HepG2 (cell line): ENCODE measurements around the gene RGS11. TPM values are rescaled to one million over a fixed set of nuclear protein-coding genes. Genes with fewer than 3 reads are reported as not detected.

ENCODE experiments used
- ATAC-seq: fragments of 200-7000 bp; cut with Tn5 transposase; 3 replicates; pipeline ENCODE4 v1.9.1; 2020; ENCODE audit warnings: mild to moderate bottlenecking, moderate library complexity
- BruUV-seq: library from RNA; stranded (reverse); fragments of 400-500 nt; replicated peaks from 2 replicates; lab custom pipeline; 2021; lab: Mats Ljungman, UMichigan
- CTCF ChIA-PET: fragments of 300-600 bp; formaldehyde crosslinking; extraction: SDS; loops from one replicate; lab custom pipeline; 2021; ENCODE audit warnings: low total read pairs, inconsistent platforms, low intra/inter-chr PET ratio; lab: Yijun Ruan, JAX
- POLR2A ChIA-PET: fragments of 350-600 bp; sonication (Branson Sonifier 250); formaldehyde crosslinking; loops from one replicate; lab custom pipeline; 2020; ENCODE audit warnings: antibody characterized with exemption, inconsistent platforms; lab: Yijun Ruan, JAX
- DNase-seq: peaks from one replicate; pipeline ENCODE4 v3.0.0-alpha.2; 2015; ENCODE audit warnings: low spot score
- FAIRE-seq: peaks from 3 replicates; lab custom pipeline; 2011; peaks lifted over from hg19 to GRCh38; lab: Jason Lieb, UNC
- H2AFZ ChIP-seq: one replicate; pipeline ENCODE4 v1.6.1; 2011; ENCODE audit warnings: low read length, inconsistent platforms
- H3K27ac ChIP-seq: fragments of 300-600 bp; 3 replicates; pipeline ENCODE4 v1.8.0; 2011; ENCODE audit warnings: mixed run types, mild to moderate bottlenecking, mixed read lengths, low read length, inconsistent platforms; ENCODE audit not compliant: insufficient read depth; ENCODE audit errors: extremely low read length
- H3K27me3 ChIP-seq, 2 experiments: fragments of 200-600 bp in 1 of 2; 2 replicates in 1 of 2; 3 replicates in 1 of 2; pipeline versions ENCODE4 v1.6.0 to v1.8.0; 2011; ENCODE audit warnings: low read length in 2 of 2, mild to moderate bottlenecking in 2 of 2, moderate library complexity in 2 of 2, inconsistent platforms in 1 of 2; ENCODE audit not compliant: insufficient read depth in 2 of 2, control insufficient read depth in 1 of 2
- H3K36me3 ChIP-seq, 2 experiments: fragments of 200-600 bp in 1 of 2; replicated peaks in 1 of 2; 2 replicates in 1 of 2; 3 replicates in 1 of 2; pipeline versions ENCODE4 v1.5.1 to v1.8.0; 2011; ENCODE audit warnings: low read length in 2 of 2, inconsistent platforms in 1 of 2; ENCODE audit not compliant: insufficient read depth in 2 of 2, control insufficient read depth in 1 of 2
- H3K4me1 ChIP-seq: 2 replicates; pipeline ENCODE4 v1.5.1; 2012; ENCODE audit warnings: low read length, inconsistent platforms; ENCODE audit not compliant: insufficient read depth
- H3K4me2 ChIP-seq: 2 replicates; pipeline ENCODE4 v1.6.0; 2011; ENCODE audit warnings: low read depth, low read length, inconsistent platforms
- H3K4me3 ChIP-seq, 3 experiments: fragments of 200-600 bp in 1 of 3; sonication (generic), shearing (Covaris generic) in 1 of 3; replicated peaks in 1 of 3; 2 replicates each; pipeline ENCODE4 v1.5.1; 2011 to 2016; ENCODE audit warnings: low read length in 3 of 3, inconsistent platforms in 2 of 3, low read depth in 2 of 3, mild to moderate bottlenecking in 2 of 3, control low read depth in 1 of 3, mixed read lengths in 1 of 3; ENCODE audit not compliant: insufficient read depth in 1 of 3
- H3K79me2 ChIP-seq: one replicate; pipeline ENCODE4 v1.6.1; 2011; ENCODE audit warnings: low read length, inconsistent platforms; ENCODE audit not compliant: insufficient read depth
- H3K9ac ChIP-seq: 2 replicates; pipeline ENCODE4 v1.6.0; 2011; ENCODE audit warnings: mild to moderate bottlenecking, low read depth, low read length, inconsistent platforms; ENCODE audit not compliant: insufficient read depth
- H3K9me3 ChIP-seq: 2 replicates; pipeline ENCODE4 v1.5.1; 2012; ENCODE audit warnings: mild to moderate bottlenecking, low read length
- H4K20me1 ChIP-seq: 2 replicates; pipeline ENCODE4 v1.6.0; 2011; ENCODE audit warnings: inconsistent platforms, mild to moderate bottlenecking, low read length, moderate library complexity; ENCODE audit not compliant: insufficient read depth
- CHCHD3 ChIP-seq: sonication (generic); formaldehyde crosslinking; IDR thresholded peaks from 2 replicates; pipeline ENCODE4 v1.8.0; 2022; ENCODE audit warnings: mild to moderate bottlenecking, missing genetic modification reagents, moderate library complexity
- CHD2 ChIP-seq: IDR thresholded peaks from 2 replicates; pipeline ENCODE4 v1.6.1; 2011; ENCODE audit warnings: low read depth, low read length, improper control_type of control experiment
- HNF1B ChIP-seq: sonication (generic); formaldehyde crosslinking; IDR thresholded peaks from 2 replicates; pipeline ENCODE4 v1.5.1; 2020; ENCODE audit warnings: mild to moderate bottlenecking, moderate library complexity, missing genetic modification reagents
- LRRFIP1 ChIP-seq: sonication (generic); formaldehyde crosslinking; conservative IDR thresholded peaks from 2 replicates; pipeline ENCODE4 v1.4.0; 2020; ENCODE audit warnings: missing genetic modification reagents
- MAFF ChIP-seq: IDR thresholded peaks from 2 replicates; pipeline ENCODE4 v1.6.1; 2011; ENCODE audit warnings: low read depth, low read length, improper control_type of control experiment
- NFE2 ChIP-seq: sonication (generic); formaldehyde crosslinking; IDR thresholded peaks from 2 replicates; pipeline ENCODE4 v1.4.0; 2020; ENCODE audit warnings: missing genetic modification reagents
- RFXAP ChIP-seq: sonication (generic); formaldehyde crosslinking; IDR thresholded peaks from 2 replicates; pipeline ENCODE4 v1.4.0; 2020; ENCODE audit warnings: missing genetic modification reagents, borderline replicate concordance
- SALL1 ChIP-seq: sonication (generic); formaldehyde crosslinking; IDR thresholded peaks from 2 replicates; pipeline ENCODE4 v1.8.0; 2022; ENCODE audit warnings: mild to moderate bottlenecking, missing genetic modification reagents
- SETDB1 ChIP-seq: sonication (generic); formaldehyde crosslinking; IDR thresholded peaks from 2 replicates; pipeline ENCODE4 v1.5.1; 2020; ENCODE audit warnings: missing genetic modification reagents, mild to moderate bottlenecking, borderline replicate concordance
- SKI ChIP-seq: fragments of 450-650 bp; IDR thresholded peaks from one replicate; pipeline ENCODE4 v1.6.1; 2018; ENCODE audit warnings: mild to moderate bottlenecking; ENCODE audit not compliant: partially characterized antibody
- SP1 ChIP-seq, 2 experiments: fragments of 450-650 bp in 1 of 2; sonication (generic) in 1 of 2; formaldehyde crosslinking in 1 of 2; IDR thresholded peaks; 2 replicates each; pipeline versions ENCODE4 v1.4.0 to v1.6.1; 2016 to 2020; ENCODE audit warnings: missing genetic modification reagents in 1 of 2
- SP2 ChIP-seq: sonication (generic); formaldehyde crosslinking; IDR thresholded peaks from 2 replicates; pipeline ENCODE4 v1.5.1; 2020; ENCODE audit warnings: mild to moderate bottlenecking, missing genetic modification reagents
- YEATS4 ChIP-seq: sonication (generic); formaldehyde crosslinking; IDR thresholded peaks from 2 replicates; pipeline ENCODE4 v1.4.0; 2020; ENCODE audit warnings: missing genetic modification reagents, borderline replicate concordance
- ZBED4 ChIP-seq: sonication (generic); formaldehyde crosslinking; IDR thresholded peaks from 2 replicates; pipeline ENCODE4 v1.4.0; 2020; ENCODE audit warnings: missing genetic modification reagents, borderline replicate concordance
- ZNF484 ChIP-seq: sonication (generic); formaldehyde crosslinking; IDR thresholded peaks from 2 replicates; pipeline ENCODE4 v1.5.1; 2020; ENCODE audit warnings: mild to moderate bottlenecking, low read depth, missing genetic modification reagents, borderline replicate concordance
- WGBS: methylation state at CpG from one replicate; pipeline ENCODE4 v1.1.6; 2017; ENCODE audit warnings: low lambda C conversion rate; 5-methylcytosine and 5-hydroxymethylcytosine counted together
- in situ Hi-C: cut with HindIII; loops from 2 replicates; pipeline ENCODE4 v1.10.0; 2017; ENCODE audit warnings: low pct_unique_long_range_greater_than_20kb; ENCODE audit not compliant: extremely low pct_ligation_motif_present
- intact Hi-C: fragments of 100-400 bp; cut with micrococcal nuclease; formaldehyde crosslinking; loops from one replicate; pipeline ENCODE4 v1.10.0; 2022; ENCODE audit not compliant: unreplicated experiment
- polyA plus RNA-seq, 8 experiments: library from polyadenylated mRNA; depleted of rRNA in 3 of 8; stranded (reverse) in 7 of 8; unstranded in 1 of 8; fragments of >200 nt; fragmentation: Illumina TruSeq in 4 of 8; extraction: Trizol in 4 of 8; gene quantifications; 2 replicates each; pipeline versions ENCODE4 v1.2.1 to v1.2.3, GENCODE V29; 2011 to 2016; ENCODE audit warnings: low read depth in 4 of 8, missing spikeins in 1 of 8, mixed read lengths in 1 of 8; ENCODE audit not compliant: insufficient read depth in 1 of 8
- total RNA-seq, 5 experiments: library from RNA; depleted of rRNA; stranded (reverse); fragments of >200 nt; fragmentation: Illumina TruSeq; extraction: Trizol; gene quantifications; 2 replicates each; pipeline ENCODE4 v1.2.3, GENCODE V29; 2016; ENCODE audit warnings: low read depth in 1 of 5

The RGS11 gene
- total and polyA plus RNA-seq, 2 of the 13 experiments (the other 11 are each of a cell fraction or from before 2014, with no cell fraction given) = 0.11 TPM; not detected in 1

GRCh38 chr16:264440-264951, 11.2 kb downstream of the RGS11 start (continued):
- TF ChIP-seq ZBED4 (CRISPR knock-in tag) = no peak
- TF ChIP-seq SP2 = no peak
- no peak for TF ChIP-seq RFXAP (CRISPR knock-in tag)

GRCh38 chr16:263944-264343, 11.8 kb downstream of the RGS11 start:
- intact Hi-C loops (no loop called here), in situ Hi-C loops (no loop called here)
- H4K20me1 ChIP-seq = no peaks in the 10 kb centered on the region
- DNase-seq (no peak), FAIRE-seq (no peak), ATAC-seq (no peak)
- POLR2A ChIA-PET = no interaction called here
- H3K27me3 ChIP-seq = peaks cover 5 to 6% of the 10 kb centered on the region in 2 experiments; a peak in 3 of 5 replicates
- peaks cover 13 to 23% of the 10 kb centered on the region in 2 experiments; a peak in 4 of 5 replicates for H3K36me3 ChIP-seq
- 93% methylated on average over 13 of the region's 17 CpGs for WGBS
- H3K27ac ChIP-seq = no peak overlapping the region
- no TSS peak for BruUV-seq
- H3K79me2 ChIP-seq = no peaks in the 10 kb centered on the region
- H3K9ac ChIP-seq = no peak overlapping the region
- H3K4me1 ChIP-seq = peaks cover 12% of the 10 kb centered on the region
- no peaks in the 10 kb centered on the region for H3K9me3 ChIP-seq
- CTCF ChIA-PET = no interaction called here
- H2AFZ ChIP-seq = no peak overlapping the region
- H3K4me3 ChIP-seq = no peak overlapping the region
- no peak overlapping the region for H3K4me2 ChIP-seq
- TF ChIP-seq MAFF = no peak
- TF ChIP-seq CHCHD3 (CRISPR knock-in tag) = no peak
- no peak for TF ChIP-seq NFE2 (CRISPR knock-in tag)
- TF ChIP-seq YEATS4 (CRISPR knock-in tag) = no peak
- no peak for TF ChIP-seq HNF1B (CRISPR knock-in tag)
- no peak for TF ChIP-seq SALL1 (CRISPR knock-in tag)
- no peak for TF ChIP-seq SP1 (IDR thresholded peaks at IDR 0.05)
- no peak for TF ChIP-seq SP1 (CRISPR knock-in tag; IDR thresholded peaks at IDR 0.05)
- no peak for TF ChIP-seq LRRFIP1 (CRISPR knock-in tag)
- TF ChIP-seq SKI = no peak
- TF ChIP-seq ZNF484 = no peak
- no peak for TF ChIP-seq CHD2
- no peak for TF ChIP-seq SETDB1
